Psoas muscle (tissue), 8 donors: ENCODE results near the gene CNMD. TPM values are rescaled to one million over a fixed set of nuclear protein-coding genes. Genes with fewer than 3 reads are reported as not detected.

Source experiments
- ATAC-seq, 4 donors: fragments of 200-7000 bp; cut with Tn5 transposase; one replicate each; pipeline ENCODE4 v1.9.1; 2020; ENCODE audit warnings: moderate library complexity in 3 of 4, mild to moderate bottlenecking in 2 of 4
- DNase-seq, 2 donors: peaks; one replicate each; pipeline ENCODE4 v3.0.0-alpha.2; 2020
- H3K27ac ChIP-seq: fragments of 200-600 bp; one replicate; pipeline ENCODE4 v1.8.0; 2022
- H3K27me3 ChIP-seq, 3 donors: fragments of 200-600 bp in 1 of 3; one replicate each; pipeline versions ENCODE4 v1.6.1 to v1.8.0; 2013 to 2022; ENCODE audit warnings: low read length in 2 of 3, mild to moderate bottlenecking in 2 of 3, moderate library complexity in 1 of 3; ENCODE audit not compliant: insufficient read depth in 3 of 3
- H3K36me3 ChIP-seq, 2 donors: fragments of 200-600 bp in 1 of 2; one replicate each; pipeline versions ENCODE4 v1.6.1 to v1.8.0; 2013 to 2022; ENCODE audit warnings: low read depth in 1 of 2, mild to moderate bottlenecking in 1 of 2, moderate library complexity in 1 of 2; ENCODE audit not compliant: insufficient read depth in 1 of 2
- H3K4me1 ChIP-seq: fragments of 200-600 bp; one replicate; pipeline ENCODE4 v1.8.0; 2022
- H3K4me3 ChIP-seq: fragments of 200-600 bp; one replicate; pipeline ENCODE4 v1.8.0; 2022; ENCODE audit warnings: mild to moderate bottlenecking
- H3K9me3 ChIP-seq: fragments of 200-600 bp; one replicate; pipeline ENCODE4 v1.8.0; 2022
- WGBS, 3 donors: extraction: QIAGEN DNeasy Blood & Tissue Kit; methylation state at CpG; one replicate each; pipeline versions ENCODE4 v1.1.6 to v1.1.7; 2013; 5-methylcytosine and 5-hydroxymethylcytosine counted together
- intact Hi-C, 2 donors: fragments of 100-400 bp; cut with DNase I; formaldehyde crosslinking; loops; one replicate each; pipeline versions ENCODE4 v1.11.0 to v1.14.2; 2022
- polyA plus RNA-seq, 3 donors: library from polyadenylated mRNA; stranded (reverse); fragments of 200-250 nt; gene quantifications; one replicate each; pipeline ENCODE4 v1.2.3, GENCODE V29; 2013
- total RNA-seq, 4 donors: library from RNA; stranded (reverse); fragmentation: NEBNext Ultra II Directional in 2 of 4; extraction: Animal tissue kit (Norgen Biotek cat#: 25700) in 2 of 4; gene quantifications; one replicate each; pipeline versions ENCODE4 v1.2.1 to v1.2.4, GENCODE V29; 2021 to 2023
- TF ChIP-seq, protein P1 (sequence below): fragments of 200-600 bp; IDR thresholded peaks from one replicate; pipeline ENCODE4 v1.8.0; 2022; ENCODE audit warnings: antibody characterized with exemption
- donor health status: healthy with polysubstance abuse.
- donor health status: DM: no; HTN: no; CAD: no; lungs with moderate emphysema.
- donor health status: Bipolar disorder and iron deficiency.
- donor health status: healthy.
- donor health status: DM: yes; HTN: yes; CAD: no.
- donor health status: DM: no; HTN: no; CAD: no.
- donor health status: DM: no; HTN: no; CAD: no.
- donor health status: DM: yes; HTN: yes; CAD: no.

The CNMD gene
- total and polyA plus RNA-seq, 7 donors, result not detected

GRCh38 chr13:52765611-52766390, 26.2 kb upstream of the CNMD start:
- H3K4me1 ChIP-seq, result no peaks in the 10 kb centered on the region
- no peaks in the 10 kb centered on the region for H3K27me3 ChIP-seq
- no peak for DNase-seq
- no peak overlapping the region for H3K4me3 ChIP-seq
- TF ChIP-seq, protein P1, sequence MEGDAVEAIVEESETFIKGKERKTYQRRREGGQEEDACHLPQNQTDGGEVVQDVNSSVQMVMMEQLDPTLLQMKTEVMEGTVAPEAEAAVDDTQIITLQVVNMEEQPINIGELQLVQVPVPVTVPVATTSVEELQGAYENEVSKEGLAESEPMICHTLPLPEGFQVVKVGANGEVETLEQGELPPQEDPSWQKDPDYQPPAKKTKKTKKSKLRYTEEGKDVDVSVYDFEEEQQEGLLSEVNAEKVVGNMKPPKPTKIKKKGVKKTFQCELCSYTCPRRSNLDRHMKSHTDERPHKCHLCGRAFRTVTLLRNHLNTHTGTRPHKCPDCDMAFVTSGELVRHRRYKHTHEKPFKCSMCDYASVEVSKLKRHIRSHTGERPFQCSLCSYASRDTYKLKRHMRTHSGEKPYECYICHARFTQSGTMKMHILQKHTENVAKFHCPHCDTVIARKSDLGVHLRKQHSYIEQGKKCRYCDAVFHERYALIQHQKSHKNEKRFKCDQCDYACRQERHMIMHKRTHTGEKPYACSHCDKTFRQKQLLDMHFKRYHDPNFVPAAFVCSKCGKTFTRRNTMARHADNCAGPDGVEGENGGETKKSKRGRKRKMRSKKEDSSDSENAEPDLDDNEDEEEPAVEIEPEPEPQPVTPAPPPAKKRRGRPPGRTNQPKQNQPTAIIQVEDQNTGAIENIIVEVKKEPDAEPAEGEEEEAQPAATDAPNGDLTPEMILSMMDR, result no peak
- H3K27ac ChIP-seq, result no peak overlapping the region
- H3K36me3 ChIP-seq, result no peaks in the 10 kb centered on the region
- no peak for ATAC-seq
- 78 to 80% (median 78%) methylated on average over 11 of the region's 11 CpGs for WGBS, 3 donors
- intact Hi-C loops, result no loop called here
- H3K9me3 ChIP-seq, result no peaks in the 10 kb centered on the region

GRCh38 chr13:52760077-52760476, 20.5 kb upstream of the CNMD start:
- TF ChIP-seq, protein P1, result no peak
- no peak overlapping the region for H3K27ac ChIP-seq
- DNase-seq, result no peak
- no peaks in the 10 kb centered on the region for H3K4me1 ChIP-seq
- H3K36me3 ChIP-seq, result no peaks in the 10 kb centered on the region
- no peak overlapping the region for H3K4me3 ChIP-seq
- intact Hi-C loops, result no loop called here
- H3K9me3 ChIP-seq, result no peaks in the 10 kb centered on the region
- 46 to 51% (median 49%) methylated on average over 2 of the region's 2 CpGs for WGBS, 3 donors
- no peak for ATAC-seq
- no peaks in the 10 kb centered on the region for H3K27me3 ChIP-seq

GRCh38 chr13:52758114-52758513, 18.5 kb upstream of the CNMD start:
- no peaks in the 10 kb centered on the region for H3K27me3 ChIP-seq
- ATAC-seq (no peak), DNase-seq (no peak)
- H3K4me3 ChIP-seq, result no peak overlapping the region
- no peaks in the 10 kb centered on the region for H3K36me3 ChIP-seq
- WGBS, 3 donors, result 69 to 80% (median 74%) methylated on average over 3 of the region's 3 CpGs
- H3K27ac ChIP-seq, result no peak overlapping the region
- intact Hi-C loops, result no loop called here
- TF ChIP-seq, protein P1, result no peak
- H3K4me1 ChIP-seq, result no peaks in the 10 kb centered on the region
- no peaks in the 10 kb centered on the region for H3K9me3 ChIP-seq

DNA sequence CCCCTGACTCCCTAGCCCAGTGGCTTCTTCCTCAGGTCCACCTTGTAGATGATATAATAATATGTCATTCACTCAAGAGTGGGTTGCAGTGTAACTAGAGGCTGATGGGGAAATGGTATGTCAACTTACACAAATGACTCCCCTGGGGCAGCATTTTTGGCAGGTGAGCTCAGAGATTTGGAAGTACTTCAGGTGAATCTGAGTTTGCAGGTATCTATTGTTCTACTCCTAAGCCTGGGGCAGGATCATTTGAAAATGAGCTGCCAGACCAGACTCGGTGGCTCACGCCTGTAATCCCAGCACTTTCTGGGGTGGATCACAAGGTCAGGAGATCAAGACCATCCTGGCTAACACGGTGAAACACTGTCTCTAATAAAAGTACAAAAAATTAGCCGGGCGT, 11.6 kb upstream of the CNMD start:
- WGBS, 3 donors, result 86 to 92% (median 89%) methylated on average over 5 of the region's 5 CpGs

More for the DNA sequence above, 11.6 kb upstream of the CNMD start:
- Histone ChIP-seq H3K36me3 (no peaks in the 10 kb centered on the region), H3K4me3 (no peak overlapping the region), H3K4me1 (no peaks in the 10 kb centered on the region), H3K27me3 (peaks cover 0 to under 1% (median 0%) of the 10 kb centered on the region in 3 donors), H3K27ac (no peak overlapping the region), H3K9me3 (no peaks in the 10 kb centered on the region)
- TF ChIP-seq, protein P1, result no peak
- ATAC-seq, result no peak
- intact Hi-C loops, result no loop called here
- DNase-seq, result no peak
